ENCODE results near the gene PNMA6E. TPM values are rescaled to one million over a fixed set of nuclear protein-coding genes. Genes with fewer than 3 reads are reported as not detected.

Gene PNMA6E
- total RNA-seq, 1 experiment from 2014 or later, result not detected

DNA sequence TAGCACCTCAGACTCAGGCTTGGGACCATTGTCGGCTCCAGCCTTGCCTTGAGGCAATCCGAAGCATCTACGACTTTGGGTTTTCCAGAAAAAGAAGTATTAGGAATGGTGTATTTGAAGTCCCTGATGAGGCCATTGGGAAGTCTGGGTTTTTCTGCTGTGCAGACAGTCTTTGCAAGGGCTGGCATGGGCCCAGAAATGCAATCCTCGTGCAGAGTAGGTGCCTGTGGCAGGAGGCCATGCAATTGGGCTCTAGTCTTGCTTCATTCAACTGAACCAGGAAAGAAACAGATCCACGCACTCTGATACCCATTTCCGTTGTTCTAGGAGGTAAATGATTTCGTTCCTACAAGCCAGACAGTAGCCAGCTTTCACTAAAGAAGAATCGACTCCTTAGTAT, 22.5 kb upstream of the PNMA6E start:
- no peak overlapping the region for H3K4me3 Mint-ChIP-seq (ENCODE audit: unreplicated experiment)
- H3K4me3 ChIP-seq (ENCODE audit: low read depth, low read length), result no peak overlapping the region
- peaks cover 9% of the 10 kb centered on the region for H3K9me3 Mint-ChIP-seq (ENCODE audit: unreplicated experiment)
- no peaks in the 10 kb centered on the region for H3K4me1 ChIP-seq
- intact Hi-C loops (cut with micrococcal nuclease; ENCODE audit: unreplicated experiment), result no loop called here
- H3K9me3 ChIP-seq, result no peaks in the 10 kb centered on the region
- ChIA-PET CTCF (no interaction called here), POLR2A (no interaction called here)
- TF ChIP-seq, protein P1, sequence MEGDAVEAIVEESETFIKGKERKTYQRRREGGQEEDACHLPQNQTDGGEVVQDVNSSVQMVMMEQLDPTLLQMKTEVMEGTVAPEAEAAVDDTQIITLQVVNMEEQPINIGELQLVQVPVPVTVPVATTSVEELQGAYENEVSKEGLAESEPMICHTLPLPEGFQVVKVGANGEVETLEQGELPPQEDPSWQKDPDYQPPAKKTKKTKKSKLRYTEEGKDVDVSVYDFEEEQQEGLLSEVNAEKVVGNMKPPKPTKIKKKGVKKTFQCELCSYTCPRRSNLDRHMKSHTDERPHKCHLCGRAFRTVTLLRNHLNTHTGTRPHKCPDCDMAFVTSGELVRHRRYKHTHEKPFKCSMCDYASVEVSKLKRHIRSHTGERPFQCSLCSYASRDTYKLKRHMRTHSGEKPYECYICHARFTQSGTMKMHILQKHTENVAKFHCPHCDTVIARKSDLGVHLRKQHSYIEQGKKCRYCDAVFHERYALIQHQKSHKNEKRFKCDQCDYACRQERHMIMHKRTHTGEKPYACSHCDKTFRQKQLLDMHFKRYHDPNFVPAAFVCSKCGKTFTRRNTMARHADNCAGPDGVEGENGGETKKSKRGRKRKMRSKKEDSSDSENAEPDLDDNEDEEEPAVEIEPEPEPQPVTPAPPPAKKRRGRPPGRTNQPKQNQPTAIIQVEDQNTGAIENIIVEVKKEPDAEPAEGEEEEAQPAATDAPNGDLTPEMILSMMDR (IDR thresholded peaks at IDR 0.05; ENCODE audit: insufficient read depth in 1 of 2, low read depth in 1 of 2, low read length in 1 of 2, severe bottlenecking in 1 of 2, unreplicated experiment in 1 of 2), result no peak
- H3K27me3 Mint-ChIP-seq (ENCODE audit: insufficient read depth, unreplicated experiment), result peaks cover 2% of the 10 kb centered on the region
- no TSS peak for BruUV-seq (replicated peaks)
- DNase-seq, result no peak
- H3K27ac Mint-ChIP-seq (ENCODE audit: unreplicated experiment), result no peak overlapping the region
- H3K4me1 Mint-ChIP-seq (ENCODE audit: low read depth, unreplicated experiment), result no peaks in the 10 kb centered on the region
- no peaks in the 10 kb centered on the region for H3K27me3 ChIP-seq (replicated peaks; ENCODE audit: control insufficient read depth, insufficient read depth, low read length)
- no peaks in the 10 kb centered on the region for H3K36me3 ChIP-seq (ENCODE audit: control insufficient read depth, insufficient read depth, low read length)
- no peaks in the 10 kb centered on the region for H3K36me3 Mint-ChIP-seq (ENCODE audit: insufficient read depth, unreplicated experiment)

DNA sequence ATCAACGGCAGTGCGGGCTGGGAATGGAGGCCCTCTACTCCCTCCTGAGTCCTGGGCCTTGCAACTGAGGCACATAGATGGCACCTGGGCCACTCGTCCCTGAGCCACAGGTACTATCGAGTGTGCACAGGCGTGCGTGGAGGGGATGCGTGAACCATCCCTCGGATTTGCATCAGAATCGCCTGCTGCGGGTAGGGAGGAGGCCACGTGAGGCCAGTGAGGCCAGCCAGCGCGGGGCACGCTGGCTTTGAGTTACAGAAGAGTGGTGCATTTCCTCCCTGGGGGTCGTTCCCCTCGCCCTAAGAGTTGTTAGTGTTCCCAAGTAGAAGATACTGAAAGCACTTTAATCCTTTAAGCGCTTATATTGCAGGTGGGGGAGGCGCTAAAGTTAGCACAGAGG, 20.7 kb upstream of the PNMA6E start:
- TF ChIP-seq, protein P1 (IDR thresholded peaks at IDR 0.05; ENCODE audit: insufficient read depth in 1 of 2, low read depth in 1 of 2, low read length in 1 of 2, severe bottlenecking in 1 of 2, unreplicated experiment in 1 of 2), result no peak
- BruUV-seq (replicated peaks), result no TSS peak
- Histone ChIP-seq H3K27me3 (replicated peaks; ENCODE audit: control insufficient read depth, insufficient read depth, low read length) (no peaks in the 10 kb centered on the region), H3K9me3 (no peaks in the 10 kb centered on the region), H3K4me3 (ENCODE audit: low read depth, low read length) (no peak overlapping the region), H3K36me3 (ENCODE audit: control insufficient read depth, insufficient read depth, low read length) (no peaks in the 10 kb centered on the region), H3K4me1 (no peaks in the 10 kb centered on the region)
- no peak overlapping the region for H3K4me3 Mint-ChIP-seq (ENCODE audit: unreplicated experiment)
- peaks cover 6% of the 10 kb centered on the region for H3K27me3 Mint-ChIP-seq (ENCODE audit: insufficient read depth, unreplicated experiment)
- no peaks in the 10 kb centered on the region for H3K4me1 Mint-ChIP-seq (ENCODE audit: low read depth, unreplicated experiment)
- no peaks in the 10 kb centered on the region for H3K36me3 Mint-ChIP-seq (ENCODE audit: insufficient read depth, unreplicated experiment)
- no peak for DNase-seq
- H3K27ac Mint-ChIP-seq (ENCODE audit: unreplicated experiment), result no peak overlapping the region
- no peaks in the 10 kb centered on the region for H3K9me3 Mint-ChIP-seq (ENCODE audit: unreplicated experiment)
- ChIA-PET CTCF (no interaction called here), POLR2A (no interaction called here)
- intact Hi-C loops (cut with micrococcal nuclease; ENCODE audit: unreplicated experiment), result no loop called here

DNA sequence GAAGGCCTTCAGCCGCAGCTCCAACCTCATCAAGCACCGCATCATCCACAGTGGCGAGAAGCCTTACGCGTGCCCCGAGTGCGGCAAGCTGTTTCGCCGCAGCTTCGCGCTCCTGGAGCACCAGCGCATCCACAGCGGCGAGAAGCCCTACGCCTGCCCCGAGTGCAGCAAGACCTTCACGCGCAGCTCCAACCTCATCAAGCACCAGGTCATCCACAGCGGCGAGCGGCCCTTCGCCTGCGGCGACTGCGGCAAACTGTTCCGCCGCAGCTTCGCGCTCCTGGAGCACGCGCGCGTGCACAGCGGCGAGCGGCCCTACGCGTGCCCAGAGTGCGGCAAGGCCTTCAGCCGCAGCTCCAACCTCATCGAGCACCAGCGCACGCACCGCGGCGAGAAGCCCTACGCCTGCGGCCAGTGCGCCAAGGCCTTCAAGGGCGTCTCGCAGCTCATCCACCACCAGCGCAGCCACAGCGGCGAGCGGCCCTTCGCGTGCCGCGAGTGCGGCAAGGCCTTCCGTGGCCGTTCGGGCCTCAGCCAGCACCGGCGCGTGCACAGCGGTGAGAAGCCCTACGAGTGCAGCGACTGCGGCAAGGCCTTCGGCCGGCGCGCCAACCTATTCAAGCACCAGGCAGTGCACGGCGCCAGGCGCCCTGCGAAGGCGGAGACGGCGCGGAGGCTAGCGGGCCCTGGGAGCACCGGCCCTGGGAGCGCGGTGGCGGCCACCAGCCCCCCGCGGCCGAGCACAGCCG, 19.9 kb upstream of the PNMA6E start:
- H3K27ac Mint-ChIP-seq (ENCODE audit: unreplicated experiment), result no peak overlapping the region
- TF ChIP-seq, protein P1 (IDR thresholded peaks at IDR 0.05; ENCODE audit: insufficient read depth in 1 of 2, low read depth in 1 of 2, low read length in 1 of 2, severe bottlenecking in 1 of 2, unreplicated experiment in 1 of 2), result no peak
- no peaks in the 10 kb centered on the region for H3K4me1 ChIP-seq
- peaks cover 6% of the 10 kb centered on the region for H3K27me3 Mint-ChIP-seq (ENCODE audit: insufficient read depth, unreplicated experiment)
- no peak overlapping the region for H3K4me3 ChIP-seq (ENCODE audit: low read depth, low read length)
- H3K27me3 ChIP-seq (replicated peaks; ENCODE audit: control insufficient read depth, insufficient read depth, low read length), result no peaks in the 10 kb centered on the region
- ChIA-PET POLR2A (no interaction called here), CTCF (no interaction called here)
- H3K36me3 Mint-ChIP-seq (ENCODE audit: insufficient read depth, unreplicated experiment), result no peaks in the 10 kb centered on the region
- H3K9me3 ChIP-seq, result no peaks in the 10 kb centered on the region
- H3K36me3 ChIP-seq (ENCODE audit: control insufficient read depth, insufficient read depth, low read length), result no peaks in the 10 kb centered on the region
- no TSS peak for BruUV-seq (replicated peaks)
- H3K4me3 Mint-ChIP-seq (ENCODE audit: unreplicated experiment), result no peak overlapping the region
- no peaks in the 10 kb centered on the region for H3K4me1 Mint-ChIP-seq (ENCODE audit: low read depth, unreplicated experiment)
- no peak for DNase-seq
- intact Hi-C loops (cut with micrococcal nuclease; ENCODE audit: unreplicated experiment), result no loop called here
- no peaks in the 10 kb centered on the region for H3K9me3 Mint-ChIP-seq (ENCODE audit: unreplicated experiment)

Data from Caco-2 (cell line).